ENCODE data around the gene NUP50.

Gene NUP50

GRCh38 chr22:45144916-45145315 lies 18.8 kb upstream of the NUP50 start:
- TF ChIP-seq CTCF (IDR thresholded peaks at IDR 0.05; ENCODE audit: low read depth, low read length): no peak
- no peak for DNase-seq (ENCODE audit: extremely low read depth, low read depth)

DNA sequence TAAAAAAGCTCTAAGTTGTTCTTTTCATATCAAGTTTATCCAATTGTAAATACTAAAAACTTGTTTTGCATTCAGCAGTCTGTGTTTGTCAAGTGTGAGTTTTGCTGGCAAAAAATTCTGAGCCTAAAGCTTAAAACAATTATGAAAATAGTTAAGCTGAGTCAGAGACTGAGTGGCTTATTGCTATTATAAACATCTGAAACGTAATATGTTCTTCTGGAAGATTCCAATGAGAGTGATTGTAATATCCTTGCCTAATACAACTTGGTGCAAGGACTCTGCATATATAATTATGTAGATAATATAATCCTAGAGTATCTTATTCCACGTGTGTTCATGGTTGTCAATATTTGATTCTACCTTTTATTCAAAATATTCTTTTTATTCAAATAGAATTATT lies 14.1 kb upstream of the NUP50 start:
- TF ChIP-seq CTCF (IDR thresholded peaks at IDR 0.05; ENCODE audit: low read depth, low read length): no peak
- no peak for DNase-seq (ENCODE audit: extremely low read depth, low read depth)

DNA sequence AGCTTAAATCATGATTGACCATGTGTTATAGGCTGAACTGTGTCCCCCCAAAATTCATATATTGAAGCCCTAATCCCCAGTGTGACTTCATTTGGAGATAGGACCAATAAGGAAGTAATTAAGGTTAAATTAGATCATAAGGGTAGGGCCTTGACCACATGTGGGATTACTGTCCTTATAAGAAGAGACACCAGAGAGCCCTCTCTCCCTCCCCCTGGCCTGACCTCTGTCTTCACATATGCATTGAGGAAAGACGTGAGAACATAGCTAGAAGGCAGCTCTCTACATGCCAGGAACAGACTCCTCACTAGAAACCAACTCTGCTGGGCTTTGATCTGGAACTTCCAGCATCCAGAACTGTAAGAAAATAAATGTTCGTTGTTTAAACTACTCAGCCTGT lies 13.6 kb upstream of the NUP50 start:
- no peak for TF ChIP-seq CTCF (IDR thresholded peaks at IDR 0.05; ENCODE audit: low read depth, low read length)
- no peak for DNase-seq (ENCODE audit: extremely low read depth, low read depth)

- no peak for DNase-seq (ENCODE audit: extremely low read depth, low read depth)
- TF ChIP-seq CTCF (IDR thresholded peaks at IDR 0.05; ENCODE audit: low read depth, low read length): no peak
These were observed 12.2 kb upstream of the NUP50 start for GRCh38 chr22:45151503-45151902.

DNA sequence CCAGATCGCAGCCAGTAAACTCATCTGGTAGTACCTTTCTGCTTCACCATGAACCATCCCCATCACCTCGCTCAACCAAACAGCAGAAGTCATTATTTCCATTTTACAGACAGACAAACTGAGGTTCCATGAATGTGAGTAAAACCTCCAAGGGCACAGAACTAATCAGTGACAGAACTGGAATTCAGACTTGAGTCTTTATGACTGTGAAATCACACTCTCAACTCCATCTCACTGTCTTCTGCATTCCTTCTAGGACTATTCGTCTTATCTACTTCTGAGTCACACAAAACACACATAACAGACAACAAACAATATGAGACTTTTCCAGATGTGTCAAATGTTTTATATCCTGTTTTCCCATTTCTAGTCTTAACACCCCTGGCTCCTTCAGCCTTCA lies 9.3 kb upstream of the NUP50 start:
- no peak for DNase-seq (ENCODE audit: extremely low read depth, low read depth)
- TF ChIP-seq CTCF (IDR thresholded peaks at IDR 0.05; ENCODE audit: low read depth, low read length): no peak

DNA sequence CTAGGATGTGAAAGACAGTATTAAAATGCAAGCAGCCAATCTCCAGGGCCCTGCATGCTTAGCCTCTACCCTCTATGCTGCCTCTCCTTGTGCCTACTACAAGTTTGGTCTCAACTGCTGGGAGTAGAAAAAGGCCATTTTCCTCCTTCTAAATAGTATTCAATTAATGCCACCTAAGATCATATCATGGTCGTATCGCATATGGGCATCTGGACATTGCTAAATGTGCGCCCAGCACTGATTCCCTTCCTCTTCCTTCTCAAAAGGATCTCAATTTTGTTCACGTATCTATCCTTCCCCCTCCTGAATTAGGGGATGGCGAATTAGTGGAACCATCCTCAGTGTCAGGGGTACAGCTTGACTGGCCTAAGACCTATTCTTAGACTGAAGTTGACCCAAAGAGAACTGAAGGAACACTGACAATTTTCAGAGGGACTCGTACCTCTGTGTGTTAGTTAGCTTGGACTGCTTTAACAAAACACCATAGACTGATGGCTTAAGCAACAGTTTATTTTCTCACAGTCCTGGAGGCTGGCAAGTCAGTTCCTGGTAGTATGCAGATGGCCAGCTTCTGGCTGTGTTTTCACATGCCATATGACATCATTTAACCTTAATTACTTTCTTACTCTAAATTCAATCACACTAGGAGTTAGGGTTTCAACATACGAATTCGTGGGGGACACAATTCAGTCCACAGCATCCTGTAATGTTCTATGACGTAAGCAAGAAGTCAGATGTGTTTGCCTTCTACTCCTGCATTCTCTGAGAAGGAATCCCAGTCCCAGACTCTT lies 8.5 kb upstream of the NUP50 start:
- DNase-seq (ENCODE audit: extremely low read depth, low read depth): peak; percentile 60
- TF ChIP-seq CTCF (IDR thresholded peaks at IDR 0.05; ENCODE audit: low read depth, low read length): no peak

DNA sequence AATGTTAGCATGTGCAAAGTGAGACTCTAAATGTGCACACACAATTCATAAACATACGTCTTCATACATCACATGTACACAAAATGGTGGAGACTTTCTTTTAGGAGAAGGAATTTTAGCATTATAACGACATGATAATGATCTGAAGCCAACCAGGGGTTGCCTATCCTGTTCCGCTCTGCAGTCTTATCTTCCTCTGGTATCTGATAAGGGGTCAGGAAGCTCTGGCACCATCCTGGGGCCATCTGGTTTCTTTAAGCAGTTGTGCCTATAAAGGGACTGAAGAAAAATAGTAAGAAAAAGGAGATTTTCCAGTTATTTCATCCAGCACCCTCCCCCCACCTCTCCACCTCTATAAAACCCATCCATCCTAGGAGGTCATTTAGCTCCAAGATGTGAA lies 5.8 kb upstream of the NUP50 start:
- TF ChIP-seq CTCF (IDR thresholded peaks at IDR 0.05; ENCODE audit: low read depth, low read length): no peak
- DNase-seq (ENCODE audit: extremely low read depth, low read depth): no peak

Measured in AG09319 (cell line).